Prostate gland (tissue), 2 donors: ENCODE measurements around the gene ZNF496.

ENCODE experiments used
- POLR2A ChIP-seq: fragments of 450-650 bp; IDR thresholded peaks from one replicate; pipeline ENCODE4 v1.6.1; 2016; ENCODE audit warnings: antibody characterized with exemption, mild to moderate bottlenecking
- POLR2AphosphoS5 ChIP-seq: sonication (generic); formaldehyde crosslinking; IDR thresholded peaks from one replicate; pipeline ENCODE4 v1.6.1; 2017; ENCODE audit warnings: antibody characterized with exemption
- TF ChIP-seq, protein P1 (sequence below), 4 experiments: fragments of 200-600 bp in 2 of 4; fragments of 450-650 bp in 2 of 4; sonication (generic) in 2 of 4; IDR thresholded peaks; 1 replicate in 3 of 4; 2 replicates in 1 of 4; pipeline ENCODE4 v1.5.1; 2016 to 2019; ENCODE audit warnings: antibody characterized with exemption in 4 of 4, mild to moderate bottlenecking in 2 of 4, moderate library complexity in 2 of 4

DNA sequence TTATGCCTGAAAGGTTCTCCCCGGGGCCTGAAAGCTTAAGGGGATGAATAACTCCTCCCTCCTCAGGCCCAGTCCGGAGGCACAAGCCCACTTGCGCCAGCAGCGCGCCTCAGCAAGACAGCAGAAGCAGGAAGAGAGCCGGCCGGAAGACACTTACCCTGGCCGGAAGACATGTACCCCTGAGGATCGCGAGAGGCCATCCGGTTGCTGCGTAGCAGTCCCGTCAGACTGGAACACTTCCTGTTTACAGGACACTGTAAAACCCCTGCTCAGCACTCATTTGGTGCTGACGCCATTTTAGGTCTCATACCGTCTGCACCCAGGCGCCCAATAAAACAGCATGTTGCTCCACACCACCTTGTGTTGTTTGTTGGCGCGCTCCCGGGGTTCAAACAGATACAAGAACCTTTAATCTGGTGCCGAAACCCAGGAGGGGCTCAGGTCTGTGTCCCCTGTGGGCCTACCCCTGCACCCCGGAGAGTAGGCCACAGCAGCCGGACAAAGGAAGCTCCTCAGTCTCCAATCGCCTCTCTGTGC lies 45.5 kb downstream of the ZNF496 start:
- TF ChIP-seq, protein P1, sequence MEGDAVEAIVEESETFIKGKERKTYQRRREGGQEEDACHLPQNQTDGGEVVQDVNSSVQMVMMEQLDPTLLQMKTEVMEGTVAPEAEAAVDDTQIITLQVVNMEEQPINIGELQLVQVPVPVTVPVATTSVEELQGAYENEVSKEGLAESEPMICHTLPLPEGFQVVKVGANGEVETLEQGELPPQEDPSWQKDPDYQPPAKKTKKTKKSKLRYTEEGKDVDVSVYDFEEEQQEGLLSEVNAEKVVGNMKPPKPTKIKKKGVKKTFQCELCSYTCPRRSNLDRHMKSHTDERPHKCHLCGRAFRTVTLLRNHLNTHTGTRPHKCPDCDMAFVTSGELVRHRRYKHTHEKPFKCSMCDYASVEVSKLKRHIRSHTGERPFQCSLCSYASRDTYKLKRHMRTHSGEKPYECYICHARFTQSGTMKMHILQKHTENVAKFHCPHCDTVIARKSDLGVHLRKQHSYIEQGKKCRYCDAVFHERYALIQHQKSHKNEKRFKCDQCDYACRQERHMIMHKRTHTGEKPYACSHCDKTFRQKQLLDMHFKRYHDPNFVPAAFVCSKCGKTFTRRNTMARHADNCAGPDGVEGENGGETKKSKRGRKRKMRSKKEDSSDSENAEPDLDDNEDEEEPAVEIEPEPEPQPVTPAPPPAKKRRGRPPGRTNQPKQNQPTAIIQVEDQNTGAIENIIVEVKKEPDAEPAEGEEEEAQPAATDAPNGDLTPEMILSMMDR (IDR thresholded peaks at IDR 0.05) = no peak
- TF ChIP-seq POLR2A = no peak
- no peak for TF ChIP-seq POLR2AphosphoS5
